ENCODE results near the gene GALNT18.

GALNT18 gene

DNA sequence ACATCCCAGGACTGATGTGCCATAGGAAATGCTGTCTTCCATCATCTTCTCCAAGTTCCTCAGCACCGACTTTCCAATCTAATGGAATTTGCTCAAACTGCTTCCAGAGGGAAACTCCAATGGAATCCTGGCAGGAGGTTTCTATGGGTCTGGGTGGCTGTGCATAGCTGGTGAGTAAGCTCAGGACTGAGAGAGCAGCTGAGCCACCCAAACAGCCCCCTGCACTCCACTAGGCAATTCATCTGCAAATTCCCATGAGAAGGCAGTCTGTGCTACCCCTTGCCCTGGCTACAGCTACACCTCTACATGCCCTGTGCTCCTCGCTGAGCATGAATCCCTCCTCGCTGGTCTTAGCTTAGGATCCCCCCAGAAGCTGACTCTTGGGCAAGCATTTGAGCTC lies 140.8 kb downstream of the GALNT18 start:
- H2AFZ ChIP-seq (ENCODE audit: low read depth): no peak overlapping the region
- no peak overlapping the region for H3K4me2 ChIP-seq
- H3K9ac ChIP-seq: no peak overlapping the region
- no peaks in the 10 kb centered on the region for H3K4me1 ChIP-seq (ENCODE audit: low read depth, poor library complexity, severe bottlenecking)
- H4K20me1 ChIP-seq (ENCODE audit: insufficient read depth): no peaks in the 10 kb centered on the region
- H3K27me3 ChIP-seq (ENCODE audit: insufficient read depth, low read depth): no peaks in the 10 kb centered on the region
- no peak overlapping the region for H3K27ac ChIP-seq
- no peak for TF ChIP-seq CTCF (conservative IDR thresholded peaks at IDR 0.05; ENCODE audit: low read depth, low read length)
- H3K4me3 ChIP-seq (IDR thresholded peaks at IDR 0.05; ENCODE audit: insufficient read depth, low read depth, low read length): no peak overlapping the region
- no peaks in the 10 kb centered on the region for H3K36me3 ChIP-seq (ENCODE audit: insufficient read depth)
- H3K79me2 ChIP-seq (ENCODE audit: insufficient read depth, low read depth): no peaks in the 10 kb centered on the region

GRCh38 chr11:11478687-11479086 lies 143.1 kb downstream of the GALNT18 start:
- Histone ChIP-seq H3K27me3 (ENCODE audit: insufficient read depth, low read depth) (no peaks in the 10 kb centered on the region), H3K4me1 (ENCODE audit: low read depth, poor library complexity, severe bottlenecking) (no peaks in the 10 kb centered on the region), H4K20me1 (ENCODE audit: insufficient read depth) (no peaks in the 10 kb centered on the region)

DNA sequence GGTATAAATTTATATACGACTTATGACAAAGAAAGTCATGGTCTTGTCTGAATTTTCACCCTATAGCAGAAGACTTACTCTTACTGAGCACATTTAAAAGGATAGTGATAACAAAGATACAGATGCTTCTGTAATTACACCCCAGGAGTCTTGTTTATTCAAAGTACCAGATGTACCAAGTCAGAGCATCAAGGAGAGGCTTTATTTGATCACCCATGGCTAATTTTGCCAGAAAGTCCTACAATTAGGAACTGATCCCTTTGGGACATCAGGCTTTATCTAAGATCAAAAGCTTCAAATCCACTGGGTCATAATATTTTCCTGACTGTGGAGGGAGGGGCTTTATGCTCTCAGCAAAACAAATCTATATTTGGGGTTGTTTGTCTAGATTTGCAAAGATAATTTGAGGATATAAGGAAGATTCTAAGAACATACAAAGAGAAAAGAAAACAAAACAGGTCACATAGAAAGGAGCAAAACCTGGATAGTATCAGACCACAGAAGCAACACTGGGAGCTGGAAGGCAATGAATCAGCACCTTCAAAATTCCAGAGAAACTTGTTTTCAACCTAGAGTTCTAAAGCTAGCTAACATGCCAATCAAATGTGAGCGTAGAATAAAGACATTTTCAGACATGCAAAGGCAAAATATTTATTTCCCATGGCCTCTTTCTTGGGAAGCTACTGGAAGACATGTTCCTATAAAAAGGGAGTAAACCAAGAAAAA lies 143.9 kb downstream of the GALNT18 start:
- Histone ChIP-seq H3K27me3 (ENCODE audit: insufficient read depth, low read depth) (no peaks in the 10 kb centered on the region), H4K20me1 (ENCODE audit: insufficient read depth) (no peaks in the 10 kb centered on the region), H3K27ac (no peak overlapping the region), H3K79me2 (ENCODE audit: insufficient read depth, low read depth) (no peaks in the 10 kb centered on the region), H2AFZ (ENCODE audit: low read depth) (no peak overlapping the region), H3K9ac (no peak overlapping the region), H3K4me1 (ENCODE audit: low read depth, poor library complexity, severe bottlenecking) (no peaks in the 10 kb centered on the region), H3K4me3 (IDR thresholded peaks at IDR 0.05; ENCODE audit: insufficient read depth, low read depth, low read length) (no peak overlapping the region), H3K4me2 (no peak overlapping the region), H3K36me3 (ENCODE audit: insufficient read depth) (no peaks in the 10 kb centered on the region)
- no peak for TF ChIP-seq CTCF (conservative IDR thresholded peaks at IDR 0.05; ENCODE audit: low read depth, low read length)

More at GRCh38 chr11:11478687-11479086, 143.1 kb downstream of the GALNT18 start:
- Histone ChIP-seq H3K27ac (no peak overlapping the region), H3K4me3 (IDR thresholded peaks at IDR 0.05; ENCODE audit: insufficient read depth, low read depth, low read length) (no peak overlapping the region), H3K4me2 (no peak overlapping the region), H2AFZ (ENCODE audit: low read depth) (no peak overlapping the region), H3K79me2 (ENCODE audit: insufficient read depth, low read depth) (no peaks in the 10 kb centered on the region), H3K36me3 (ENCODE audit: insufficient read depth) (no peaks in the 10 kb centered on the region), H3K9ac (no peak overlapping the region)
- no peak for TF ChIP-seq CTCF (conservative IDR thresholded peaks at IDR 0.05; ENCODE audit: low read depth, low read length)

DNA sequence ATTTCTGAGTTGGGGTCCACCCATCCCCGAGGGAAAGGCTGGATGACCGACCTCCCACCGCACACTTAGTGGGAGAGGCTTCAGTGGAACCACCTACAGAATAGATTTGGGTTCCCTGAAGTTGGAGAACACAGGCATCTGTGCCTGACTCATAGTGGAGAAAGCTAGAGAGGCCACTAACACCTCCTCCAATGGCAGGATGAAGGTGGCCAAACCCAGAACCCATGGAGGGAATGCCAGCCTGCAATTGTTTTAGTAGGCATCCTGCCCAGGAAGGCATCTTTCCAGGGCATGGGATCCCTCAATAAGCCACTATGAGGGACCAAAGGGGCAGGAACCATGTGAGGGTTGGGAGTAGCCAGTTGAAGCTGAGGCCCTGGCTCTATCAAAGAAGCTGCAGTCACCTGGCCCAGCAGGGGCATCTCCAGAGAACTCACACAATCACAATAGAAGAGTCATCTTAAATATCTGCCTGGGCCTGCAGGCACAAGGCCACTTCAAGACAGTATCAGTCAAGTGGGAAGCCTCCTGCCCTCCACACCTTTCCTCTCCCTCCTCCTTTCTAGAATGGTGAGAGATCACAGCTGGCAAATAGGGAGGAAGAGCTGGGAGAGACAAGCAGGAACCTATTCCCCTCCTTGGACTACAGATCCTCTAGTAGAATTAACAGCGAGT lies 144.7 kb downstream of the GALNT18 start:
- Histone ChIP-seq H3K36me3 (ENCODE audit: insufficient read depth) (no peaks in the 10 kb centered on the region), H3K4me1 (ENCODE audit: low read depth, poor library complexity, severe bottlenecking) (no peaks in the 10 kb centered on the region), H2AFZ (ENCODE audit: low read depth) (no peak overlapping the region), H4K20me1 (ENCODE audit: insufficient read depth) (no peaks in the 10 kb centered on the region), H3K27ac (no peak overlapping the region), H3K4me3 (IDR thresholded peaks at IDR 0.05; ENCODE audit: insufficient read depth, low read depth, low read length) (no peak overlapping the region), H3K27me3 (ENCODE audit: insufficient read depth, low read depth) (no peaks in the 10 kb centered on the region), H3K79me2 (ENCODE audit: insufficient read depth, low read depth) (no peaks in the 10 kb centered on the region), H3K9ac (no peak overlapping the region), H3K4me2 (no peak overlapping the region)
- TF ChIP-seq CTCF (conservative IDR thresholded peaks at IDR 0.05; ENCODE audit: low read depth, low read length): no peak

All from KMS-11 (cell line).